ENCODE measurements around the gene SDK1.

DNA sequence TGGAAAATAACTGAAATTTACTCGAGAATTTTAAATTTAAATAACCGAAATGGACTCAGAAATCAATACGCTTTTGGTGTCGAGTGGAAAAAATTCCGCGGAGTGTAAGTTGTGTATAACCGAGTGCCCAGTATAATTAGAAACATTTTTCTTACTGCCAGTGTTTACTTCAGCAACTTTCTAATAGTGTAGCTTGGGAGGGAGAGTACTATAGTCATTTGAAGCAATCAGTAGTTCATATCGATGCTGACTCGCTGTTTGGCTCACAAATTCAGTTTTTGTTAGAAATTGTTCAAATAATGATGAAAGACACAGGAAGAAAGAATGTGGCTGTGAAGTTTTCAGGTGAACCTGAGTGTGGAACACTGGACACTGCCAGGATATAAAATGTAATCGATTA lies 722.5 kb downstream of the SDK1 start:
- TF ChIP-seq, protein P1, sequence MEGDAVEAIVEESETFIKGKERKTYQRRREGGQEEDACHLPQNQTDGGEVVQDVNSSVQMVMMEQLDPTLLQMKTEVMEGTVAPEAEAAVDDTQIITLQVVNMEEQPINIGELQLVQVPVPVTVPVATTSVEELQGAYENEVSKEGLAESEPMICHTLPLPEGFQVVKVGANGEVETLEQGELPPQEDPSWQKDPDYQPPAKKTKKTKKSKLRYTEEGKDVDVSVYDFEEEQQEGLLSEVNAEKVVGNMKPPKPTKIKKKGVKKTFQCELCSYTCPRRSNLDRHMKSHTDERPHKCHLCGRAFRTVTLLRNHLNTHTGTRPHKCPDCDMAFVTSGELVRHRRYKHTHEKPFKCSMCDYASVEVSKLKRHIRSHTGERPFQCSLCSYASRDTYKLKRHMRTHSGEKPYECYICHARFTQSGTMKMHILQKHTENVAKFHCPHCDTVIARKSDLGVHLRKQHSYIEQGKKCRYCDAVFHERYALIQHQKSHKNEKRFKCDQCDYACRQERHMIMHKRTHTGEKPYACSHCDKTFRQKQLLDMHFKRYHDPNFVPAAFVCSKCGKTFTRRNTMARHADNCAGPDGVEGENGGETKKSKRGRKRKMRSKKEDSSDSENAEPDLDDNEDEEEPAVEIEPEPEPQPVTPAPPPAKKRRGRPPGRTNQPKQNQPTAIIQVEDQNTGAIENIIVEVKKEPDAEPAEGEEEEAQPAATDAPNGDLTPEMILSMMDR (IDR thresholded peaks at IDR 0.05; ENCODE audit: borderline replicate concordance, extremely low read depth, low read length, poor library complexity, severe bottlenecking), result no peak
- TF ChIP-seq EZH2 (IDR thresholded peaks at IDR 0.05; ENCODE audit: borderline replicate concordance, low read depth, low read length, severe bottlenecking), result no peak
